Mononuclear cell (primary cell): Measurements from ENCODE around the gene PVALEF. TPM values are rescaled to one million over a fixed set of nuclear protein-coding genes. Genes with fewer than 3 reads are reported as not detected.
"Not testable (repeated sequence)": the region's sequence is repeated elsewhere in the genome, so short reads cannot be mapped to it uniquely, and the experiment has no call there.

Experiments
- H3K27me3 ChIP-seq: 2 replicates; pipeline ENCODE4 v1.6.0; 2011; ENCODE audit warnings: low read length, control low read depth; ENCODE audit not compliant: insufficient read depth
- H3K4me1 ChIP-seq: 2 replicates; pipeline ENCODE4 v1.5.1; 2011; ENCODE audit warnings: mild to moderate bottlenecking, low read length, control low read depth; ENCODE audit not compliant: insufficient read depth
- H3K4me3 ChIP-seq: 2 replicates; pipeline ENCODE4 v1.5.1; 2011; ENCODE audit warnings: mild to moderate bottlenecking, low read length, moderate library complexity
- H3K9me3 ChIP-seq: 2 replicates; pipeline ENCODE4 v1.5.1; 2011; ENCODE audit warnings: low read depth, mild to moderate bottlenecking, control low read depth, low read length
- total RNA-seq: library from RNA; depleted of rRNA; stranded (reverse); fragments of >200 nt; gene quantifications from one replicate; pipeline ENCODE4 v1.2.3, GENCODE V29; 2012

The PVALEF gene
- total RNA-seq, 1 donor, result not detected

GRCh38 chr17:81209141-81209540, 43.8 kb downstream of the PVALEF start:
- Histone ChIP-seq H3K4me1 (no peaks in the 10 kb centered on the region), H3K4me3 (no peak overlapping the region), H3K27me3 (no peaks in the 10 kb centered on the region), H3K9me3 (no peaks in the 10 kb centered on the region)

DNA sequence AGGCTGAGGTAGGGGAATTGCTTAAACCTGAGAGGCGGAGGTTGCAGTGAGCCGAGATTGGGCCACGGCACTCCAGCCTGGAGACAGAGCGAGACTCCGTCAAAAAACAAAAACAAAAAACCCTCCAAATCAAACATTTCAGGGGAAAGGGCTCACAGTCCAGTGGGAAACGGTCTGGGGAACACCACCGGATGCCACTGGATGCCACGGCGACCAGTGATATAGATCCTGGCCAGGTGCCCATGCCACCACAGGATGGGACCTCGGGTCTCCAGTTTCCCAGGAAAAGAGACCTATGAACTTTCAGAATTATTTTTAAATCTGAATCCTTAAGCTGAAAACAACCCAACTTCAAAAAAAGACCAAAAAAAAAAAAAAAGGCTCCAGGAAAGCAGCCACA, 45.2 kb downstream of the PVALEF start:
- Histone ChIP-seq H3K4me1 (no peaks in the 10 kb centered on the region), H3K9me3 (no peaks in the 10 kb centered on the region)

DNA sequence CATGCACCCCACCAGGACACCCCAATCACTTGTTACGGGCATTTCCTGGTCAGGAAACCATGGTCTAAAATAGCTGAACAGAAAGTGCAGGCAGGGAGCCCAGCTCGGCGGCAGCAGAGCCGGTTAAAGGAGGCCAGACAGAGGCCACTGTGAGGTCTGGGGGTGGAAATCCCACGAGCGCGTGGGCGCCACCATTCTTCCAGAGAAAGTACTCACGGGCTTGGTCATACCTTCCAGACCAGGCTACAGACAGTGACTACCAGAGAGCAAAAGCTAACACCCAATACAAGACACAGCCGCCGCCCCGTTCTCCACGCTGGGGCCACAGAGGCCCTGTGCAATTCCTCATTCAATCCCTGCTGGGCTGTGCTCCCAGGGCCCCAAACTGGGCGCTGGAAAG, 45.6 kb downstream of the PVALEF start:
- no peaks in the 10 kb centered on the region for H3K9me3 ChIP-seq
- no peak overlapping the region for H3K4me3 ChIP-seq
- H3K27me3 ChIP-seq, result no peaks in the 10 kb centered on the region
- H3K4me1 ChIP-seq, result no peaks in the 10 kb centered on the region

More for the DNA sequence above, 45.2 kb downstream of the PVALEF start:
- no peak overlapping the region for H3K4me3 ChIP-seq
- no peaks in the 10 kb centered on the region for H3K27me3 ChIP-seq

DNA sequence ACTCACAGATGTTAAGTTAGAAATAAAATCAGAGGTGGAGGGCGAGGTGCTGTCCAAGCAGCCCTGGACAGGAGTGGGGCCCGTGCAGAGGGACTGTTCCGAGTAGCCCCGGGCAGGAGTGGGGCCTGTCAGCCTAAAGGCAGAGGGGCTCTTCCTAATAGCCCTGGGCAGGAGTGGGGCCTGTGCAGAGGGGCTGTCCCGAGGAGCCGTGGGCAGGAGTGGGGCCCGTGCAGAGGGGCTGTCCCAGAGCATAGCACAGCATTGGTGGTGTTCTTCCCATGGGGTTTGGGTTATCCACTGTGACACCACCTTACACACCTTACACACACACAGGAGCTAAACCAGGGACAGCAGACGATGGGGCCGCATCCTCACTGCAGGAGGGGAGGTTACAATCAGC, 47.1 kb downstream of the PVALEF start:
- Histone ChIP-seq H3K4me3 (no peak overlapping the region), H3K4me1 (no peaks in the 10 kb centered on the region), H3K27me3 (no peaks in the 10 kb centered on the region), H3K9me3 (no peaks in the 10 kb centered on the region)

DNA sequence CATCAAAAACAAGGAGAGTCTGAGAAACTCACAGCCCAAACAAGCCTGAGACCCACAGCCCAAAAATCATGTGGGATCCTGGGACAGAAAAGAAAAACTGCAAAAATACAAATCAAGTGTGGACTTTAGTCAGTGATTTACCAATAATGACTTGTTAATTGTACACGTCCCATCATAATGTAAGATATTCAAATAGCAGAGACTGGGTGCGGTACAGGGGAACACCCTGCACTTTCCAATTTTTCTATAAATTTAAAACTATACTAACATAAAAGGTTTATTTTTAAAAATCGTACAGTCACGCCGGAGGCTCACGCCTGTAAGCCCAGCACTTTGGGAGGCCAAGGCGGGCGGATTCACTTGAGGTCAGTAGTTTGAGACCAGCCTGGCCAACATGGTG, 48.7 kb downstream of the PVALEF start:
- H3K4me1 ChIP-seq, result no peaks in the 10 kb centered on the region
- no peaks in the 10 kb centered on the region for H3K9me3 ChIP-seq
- H3K4me3 ChIP-seq, result no peak overlapping the region
- H3K27me3 ChIP-seq, result no peaks in the 10 kb centered on the region

GRCh38 chr17:81217491-81217890, 52.2 kb downstream of the PVALEF start:
- peaks cover 13% of the 10 kb centered on the region for H3K4me1 ChIP-seq
- no peaks in the 10 kb centered on the region for H3K27me3 ChIP-seq
- no peak overlapping the region for H3K4me3 ChIP-seq
- H3K9me3 ChIP-seq, result no peaks in the 10 kb centered on the region

DNA sequence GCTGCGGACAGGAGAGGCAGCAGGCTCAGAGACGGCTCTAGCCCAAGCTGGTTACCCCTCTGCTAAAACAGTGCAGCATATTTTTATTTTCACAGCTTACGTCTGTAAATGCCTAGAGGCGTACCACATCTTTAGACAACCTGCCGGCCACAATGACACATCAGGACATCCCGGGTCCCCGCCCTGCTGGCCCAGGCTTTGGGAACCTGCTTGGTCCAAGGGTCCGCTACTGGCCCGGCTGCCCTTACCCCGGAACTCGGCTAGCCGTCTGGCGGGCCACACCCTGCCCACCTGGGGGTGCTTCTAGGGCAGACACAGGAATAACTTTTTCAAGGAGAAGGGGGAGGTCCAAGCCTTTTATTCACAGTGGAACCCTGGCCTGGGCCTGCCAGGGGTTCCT, 53.2 kb downstream of the PVALEF start:
- peaks cover 17% of the 10 kb centered on the region for H3K4me1 ChIP-seq
- H3K9me3 ChIP-seq, result no peaks in the 10 kb centered on the region
- no peak overlapping the region for H3K4me3 ChIP-seq
- H3K27me3 ChIP-seq, result no peaks in the 10 kb centered on the region

DNA sequence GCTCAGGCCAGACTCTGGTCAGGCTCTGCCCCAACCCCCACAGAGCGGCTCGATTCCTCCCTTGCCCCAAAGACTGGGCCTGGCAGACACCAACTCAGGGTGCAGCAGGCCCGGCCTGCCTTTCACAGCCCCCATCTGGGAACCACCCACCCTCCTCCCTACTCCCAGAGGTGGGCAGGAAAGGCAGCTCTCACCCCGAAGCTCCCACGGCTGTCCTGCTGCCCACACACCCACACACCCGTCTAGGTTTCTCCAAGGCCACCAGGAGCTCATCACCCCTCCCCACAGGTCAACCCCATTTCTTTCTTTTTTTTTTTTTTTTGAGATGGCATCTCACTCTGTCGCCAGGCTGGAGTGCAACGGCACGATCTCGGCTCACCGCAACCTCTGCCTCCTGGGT, 53.7 kb downstream of the PVALEF start:
- no peaks in the 10 kb centered on the region for H3K27me3 ChIP-seq
- peaks cover 22% of the 10 kb centered on the region for H3K4me1 ChIP-seq
- H3K9me3 ChIP-seq, result no peaks in the 10 kb centered on the region
- H3K4me3 ChIP-seq, result no peak overlapping the region

DNA sequence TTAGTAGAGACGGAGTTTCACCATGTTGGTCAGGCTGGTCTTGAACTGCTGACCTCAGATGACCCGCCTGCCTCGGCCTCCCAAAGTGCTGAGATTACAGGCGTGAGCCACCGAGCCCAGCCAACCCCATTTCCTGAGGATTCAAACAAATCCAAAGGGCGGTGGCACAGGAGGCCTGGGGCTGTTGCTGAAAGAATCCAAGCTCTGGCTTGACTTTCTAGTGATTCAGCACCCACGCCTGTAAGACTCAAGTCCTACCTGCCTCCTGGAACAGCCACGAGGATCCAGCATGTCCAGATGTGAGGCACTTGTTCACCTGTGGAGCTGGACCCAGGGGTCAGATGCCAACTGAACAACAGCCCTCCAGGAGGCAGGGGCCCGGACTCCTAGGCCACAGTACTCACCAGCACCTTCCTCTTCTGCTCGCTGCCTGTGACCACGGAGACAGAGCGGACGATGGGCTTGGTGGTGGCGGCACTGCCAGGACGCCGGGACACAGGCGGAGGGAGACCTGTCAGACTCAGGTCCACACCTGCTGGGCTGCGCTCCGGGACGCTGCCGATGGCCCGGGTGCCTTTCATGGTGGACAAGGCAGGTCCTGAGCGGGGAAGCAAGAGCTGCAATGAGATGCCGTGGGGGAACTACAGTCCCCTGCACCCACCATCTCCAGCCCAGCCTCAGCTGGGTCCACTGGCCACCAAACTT, 54.3 kb downstream of the PVALEF start:
- no peaks in the 10 kb centered on the region for H3K9me3 ChIP-seq
- H3K4me1 ChIP-seq, result peaks cover 23% of the 10 kb centered on the region
- no peak overlapping the region for H3K4me3 ChIP-seq
- H3K27me3 ChIP-seq, result no peaks in the 10 kb centered on the region

DNA sequence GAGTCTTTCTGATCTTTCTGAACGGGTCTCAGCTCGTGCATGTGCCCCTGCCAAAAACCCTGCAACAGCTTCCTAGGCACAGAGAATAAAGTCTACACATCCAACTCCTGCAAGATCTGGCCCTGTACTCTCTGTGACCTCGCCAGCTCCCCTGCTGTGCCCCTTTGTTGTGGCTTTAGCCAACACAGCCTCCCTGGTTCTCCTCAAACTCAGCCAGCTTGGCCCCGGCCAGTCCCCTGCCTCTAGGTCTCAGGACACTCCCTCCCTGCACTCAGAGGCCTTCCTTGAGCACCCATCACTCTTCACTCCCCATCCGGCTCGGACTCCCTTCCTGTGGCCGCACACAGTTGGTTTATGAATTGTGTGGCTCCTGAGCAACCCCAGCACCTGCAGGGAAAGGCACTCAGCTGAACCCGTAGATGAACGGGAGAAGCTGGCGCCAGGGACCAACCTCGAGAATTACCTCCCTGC, 56.1 kb downstream of the PVALEF start:
- Histone ChIP-seq H3K4me1 (peaks cover 23% of the 10 kb centered on the region), H3K27me3 (no peaks in the 10 kb centered on the region), H3K9me3 (no peaks in the 10 kb centered on the region), H3K4me3 (no peak overlapping the region)

- no peaks in the 10 kb centered on the region for H3K27me3 ChIP-seq
- H3K4me3 ChIP-seq, result peak overlapping the region; percentile 52
- no peaks in the 10 kb centered on the region for H3K9me3 ChIP-seq
- H3K4me1 ChIP-seq, result peaks cover 23% of the 10 kb centered on the region
Measured at GRCh38 chr17:81221842-81222619, 56.7 kb downstream of the PVALEF start.

- Histone ChIP-seq H3K4me3 (peak overlapping the region; percentile 52), H3K4me1 (peaks cover 24% of the 10 kb centered on the region), H3K9me3 (no peaks in the 10 kb centered on the region), H3K27me3 (no peaks in the 10 kb centered on the region)
Measured at GRCh38 chr17:81222620-81222905, 57.3 kb downstream of the PVALEF start.

DNA sequence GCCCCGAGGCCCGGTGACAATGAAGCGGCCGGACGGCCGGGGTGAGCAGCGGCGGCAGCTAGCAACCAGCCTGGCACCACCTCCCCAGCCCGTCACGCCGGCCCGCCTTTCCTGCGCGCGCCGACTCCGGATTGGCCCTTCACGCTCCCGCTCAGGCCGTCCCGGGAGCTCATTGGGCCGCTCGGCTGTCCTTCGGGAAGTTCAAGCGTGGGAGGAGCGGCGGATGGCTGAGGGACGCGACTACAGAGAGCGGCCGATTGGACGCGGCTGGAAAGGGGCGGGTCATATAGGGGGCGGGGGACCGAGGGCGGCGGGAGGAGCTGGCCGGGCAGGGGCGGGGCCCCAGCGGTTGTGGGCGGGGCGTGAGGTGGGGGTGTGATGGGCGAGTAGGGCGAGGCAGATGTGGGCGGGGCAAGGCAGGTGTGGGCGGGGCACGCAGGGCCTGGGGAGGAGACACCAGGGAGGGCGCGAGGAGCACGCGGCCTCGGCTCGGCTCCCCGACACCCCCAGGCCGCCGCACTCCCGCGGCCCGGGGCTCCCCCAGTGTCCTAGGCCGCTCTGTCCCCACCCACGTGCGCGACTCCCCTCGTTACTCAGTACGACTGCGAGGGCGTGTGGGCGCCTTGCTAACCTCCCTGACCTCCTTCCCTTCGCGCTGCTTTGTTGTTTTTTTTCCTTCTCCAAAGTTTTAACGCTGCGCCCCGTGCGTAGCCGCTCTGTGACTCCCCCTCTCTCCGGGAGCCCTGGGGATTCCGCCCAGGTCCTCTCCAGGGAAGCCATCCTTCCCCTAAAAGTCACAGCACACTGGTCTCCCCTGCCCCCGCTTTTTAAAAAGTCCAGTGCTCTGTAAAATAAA, 57.8 kb downstream of the PVALEF start, which contains the start of gene CEP131:
CEP131 (minus strand) TSS at position 60 of the 856 bp plus-strand sequence. CDS start 2,909 bp downstream, outside the sequence.
- no peaks in the 10 kb centered on the region for H3K27me3 ChIP-seq
- peak within 1 kb of the TSS; percentile 52 for H3K4me3 ChIP-seq
- no peaks in the 10 kb centered on the region for H3K9me3 ChIP-seq
- peaks cover 29% of the 10 kb centered on the region for H3K4me1 ChIP-seq

GRCh38 chr17:81223762-81224130, 58.4 kb downstream of the PVALEF start:
- Histone ChIP-seq H3K27me3 (no peaks in the 10 kb centered on the region), H3K9me3 (no peaks in the 10 kb centered on the region), H3K4me3 (peak overlapping the region; percentile 25), H3K4me1 (peaks cover 36% of the 10 kb centered on the region)

DNA sequence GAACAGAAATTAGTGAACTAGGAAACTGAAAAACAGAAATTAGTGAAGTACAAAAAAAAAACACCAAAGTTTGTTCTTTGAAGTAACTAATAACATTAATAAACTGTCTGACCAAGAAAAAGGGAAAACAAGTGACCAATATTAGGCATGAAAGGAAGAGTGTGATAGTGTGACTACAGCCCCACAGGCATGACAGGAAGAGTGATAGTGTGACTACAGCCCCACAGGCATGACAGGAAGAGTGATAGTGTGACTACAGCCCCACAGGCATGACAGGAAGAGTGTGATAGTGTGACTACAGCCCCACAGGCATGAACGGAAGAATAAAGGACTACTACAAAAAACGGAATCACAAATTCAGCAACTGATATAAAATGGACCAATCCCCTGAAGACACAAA, 62.3 kb downstream of the PVALEF start:
- H3K4me3 ChIP-seq, H3K27me3 ChIP-seq, H3K9me3 ChIP-seq: not testable (repeated sequence)
- peaks cover 30% of the 10 kb centered on the region for H3K4me1 ChIP-seq
